Activated CD4-positive, alpha-beta T cell treated with anti-CD3 and anti-CD28 coated beads, Interleukin-2, amount 10 ng/mL, durations not matched to agents 7 days and 5 days (primary cell): ENCODE results near the gene STOX2. TPM values are rescaled to one million over a fixed set of nuclear protein-coding genes. Genes with fewer than 3 reads are reported as not detected.

Source experiments
- CTCF ChIA-PET: fragments of 350-600 bp; sonication (Branson Sonifier 250); formaldehyde crosslinking; loops from one replicate; lab custom pipeline; 2021; ENCODE audit warnings: antibody characterized with exemption; lab: Charles Lee
- POLR2A ChIA-PET: fragments of 350-600 bp; sonication (Branson Sonifier 250); formaldehyde crosslinking; loops from one replicate; lab custom pipeline; 2021; ENCODE audit warnings: antibody characterized with exemption; lab: Charles Lee
- DNase-seq: peaks from one replicate; pipeline ENCODE4 v3.0.0-alpha.2; 2020
- H3K27ac Mint-ChIP-seq: one replicate; pipeline ENCODE4 v1.8.0; 2021; ENCODE audit warnings: mild to moderate bottlenecking, moderate library complexity, mixed read lengths
- H3K27me3 Mint-ChIP-seq: one replicate; pipeline ENCODE4 v1.8.0; 2021; ENCODE audit warnings: mixed read lengths
- H3K36me3 Mint-ChIP-seq: one replicate; pipeline ENCODE4 v1.8.0; 2021; ENCODE audit warnings: low read depth, mixed read lengths
- H3K4me1 Mint-ChIP-seq: one replicate; pipeline ENCODE4 v1.8.0; 2021; ENCODE audit warnings: mixed read lengths
- H3K4me3 Mint-ChIP-seq: one replicate; pipeline ENCODE4 v1.8.0; 2021; ENCODE audit warnings: mild to moderate bottlenecking, moderate library complexity, mixed read lengths
- H3K9me3 Mint-ChIP-seq: one replicate; pipeline ENCODE4 v1.8.0; 2021; ENCODE audit warnings: mixed read lengths
- total RNA-seq, 2 experiments: library from RNA; stranded (reverse); gene quantifications; one replicate each; pipeline ENCODE4 v1.2.3, GENCODE V29; 2021

The STOX2 gene
- total RNA-seq, 2 experiments from 2014 or later, result not detected

DNA sequence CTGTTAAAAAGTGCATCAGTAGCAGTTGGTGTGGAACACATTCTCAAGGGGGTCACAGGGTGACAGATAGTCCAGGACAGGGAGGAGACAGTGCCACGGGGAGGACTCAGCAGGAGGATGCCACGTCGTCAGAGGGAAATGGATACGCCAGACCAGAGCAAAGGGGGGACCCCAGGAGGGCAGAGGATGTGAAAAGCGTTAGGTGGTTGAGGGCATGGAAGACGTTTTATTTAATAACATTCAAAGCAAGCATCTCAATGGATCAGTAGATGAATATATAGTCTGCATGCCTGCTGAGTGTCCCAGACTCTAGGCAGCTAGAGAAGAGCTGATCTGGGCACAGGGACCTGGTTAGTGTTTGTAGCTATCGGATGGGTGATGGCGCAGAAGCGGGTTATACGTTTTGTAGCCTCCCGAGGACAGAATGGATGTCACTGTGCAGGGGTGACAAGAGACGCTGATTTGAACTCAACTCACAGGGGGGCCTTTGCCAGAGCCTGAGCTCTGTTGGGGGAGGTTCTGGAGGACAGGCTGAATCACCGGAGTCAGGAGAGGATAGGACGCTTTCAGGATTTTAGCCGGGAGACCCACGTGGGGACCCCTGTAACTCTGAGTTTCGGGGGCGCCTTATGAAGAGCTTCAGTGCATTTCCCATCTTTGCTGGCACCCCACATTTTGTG is 81.3 kb downstream of the STOX2 start:
- ChIA-PET CTCF (no interaction called here), POLR2A (no interaction called here)
- no peaks in the 10 kb centered on the region for H3K36me3 Mint-ChIP-seq
- H3K27ac Mint-ChIP-seq, result no peak overlapping the region
- DNase-seq, result no peak
- H3K4me1 Mint-ChIP-seq, result no peaks in the 10 kb centered on the region
- H3K9me3 Mint-ChIP-seq, result no peaks in the 10 kb centered on the region
- H3K27me3 Mint-ChIP-seq, result peaks cover 5% of the 10 kb centered on the region
- H3K4me3 Mint-ChIP-seq, result no peak overlapping the region

DNA sequence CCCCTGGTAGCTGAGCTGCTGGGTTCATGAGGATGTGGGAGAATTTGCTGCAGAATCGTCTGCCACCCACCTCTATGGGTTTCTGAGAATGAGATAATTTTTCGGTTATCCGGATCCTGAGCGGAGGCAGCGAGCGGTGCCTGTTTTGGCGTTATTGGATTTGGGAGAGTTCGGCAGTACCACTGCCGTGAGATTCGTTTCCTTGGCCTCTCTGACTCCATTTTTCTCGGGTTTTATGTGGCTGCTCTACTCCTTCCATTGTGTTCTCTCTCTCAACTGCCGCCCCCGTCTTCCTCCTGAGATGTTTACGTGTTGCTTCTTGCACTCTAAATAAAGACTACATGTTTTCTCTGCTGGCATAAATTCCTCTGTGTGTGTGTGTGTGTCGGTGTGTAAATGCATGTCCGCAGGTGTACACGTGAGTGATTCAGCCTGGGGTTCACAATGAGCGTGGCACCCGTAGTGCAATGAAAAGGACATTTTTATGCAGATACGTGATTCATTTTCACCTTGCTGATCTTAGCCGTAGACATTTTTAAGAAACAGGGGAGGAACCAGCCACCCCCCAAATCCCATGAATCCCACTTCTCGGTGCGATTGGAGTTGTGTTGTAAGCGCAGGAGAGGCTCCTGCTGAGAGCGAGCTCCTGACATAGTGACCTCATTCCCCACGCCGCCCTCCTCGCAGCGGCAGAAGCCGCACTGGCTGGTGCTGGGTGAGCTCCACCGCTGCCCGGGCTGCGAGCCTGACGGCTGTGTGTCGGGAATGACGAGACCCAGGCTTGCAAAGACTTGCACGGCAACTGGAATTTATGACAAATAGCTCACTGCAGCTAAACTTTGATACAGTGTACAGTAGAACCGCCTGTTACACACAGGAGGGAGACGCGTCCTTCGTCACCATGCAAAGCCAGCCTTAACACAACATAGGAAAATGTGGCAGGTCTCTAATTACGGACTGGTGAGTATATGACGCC is 82.2 kb downstream of the STOX2 start:
- DNase-seq, result no peak
- Mint-ChIP-seq H3K9me3 (no peaks in the 10 kb centered on the region), H3K4me3 (no peak overlapping the region), H3K27me3 (peaks cover 5% of the 10 kb centered on the region), H3K4me1 (no peaks in the 10 kb centered on the region), H3K27ac (no peak overlapping the region), H3K36me3 (no peaks in the 10 kb centered on the region)
- POLR2A ChIA-PET, result no interaction called here
- CTCF ChIA-PET, result no interaction called here

DNA sequence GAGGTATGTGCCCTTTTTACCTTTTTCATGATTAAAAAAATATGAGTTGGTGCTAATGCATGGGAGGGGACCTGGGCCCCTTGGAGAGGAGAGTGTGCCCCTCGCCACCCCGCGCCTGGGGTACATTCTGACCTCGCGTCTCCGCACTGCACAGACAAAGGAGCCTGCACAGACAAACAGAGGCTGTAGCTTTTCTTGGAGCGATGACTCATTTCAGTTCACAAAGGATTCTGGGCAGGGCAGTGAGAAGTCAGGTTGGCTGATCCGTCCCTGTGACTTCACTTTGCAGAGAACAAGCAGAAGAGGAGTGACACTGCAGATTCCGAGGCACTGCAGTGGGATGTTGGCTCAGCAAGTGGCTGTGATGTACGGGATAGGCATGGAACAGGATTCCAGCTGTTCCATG is 82.9 kb downstream of the STOX2 start:
- Mint-ChIP-seq H3K36me3 (no peaks in the 10 kb centered on the region), H3K9me3 (no peaks in the 10 kb centered on the region), H3K4me3 (no peak overlapping the region), H3K27me3 (peaks cover 3% of the 10 kb centered on the region), H3K4me1 (no peaks in the 10 kb centered on the region), H3K27ac (no peak overlapping the region)
- no peak for DNase-seq
- CTCF ChIA-PET, result no interaction called here
- POLR2A ChIA-PET, result no interaction called here

DNA sequence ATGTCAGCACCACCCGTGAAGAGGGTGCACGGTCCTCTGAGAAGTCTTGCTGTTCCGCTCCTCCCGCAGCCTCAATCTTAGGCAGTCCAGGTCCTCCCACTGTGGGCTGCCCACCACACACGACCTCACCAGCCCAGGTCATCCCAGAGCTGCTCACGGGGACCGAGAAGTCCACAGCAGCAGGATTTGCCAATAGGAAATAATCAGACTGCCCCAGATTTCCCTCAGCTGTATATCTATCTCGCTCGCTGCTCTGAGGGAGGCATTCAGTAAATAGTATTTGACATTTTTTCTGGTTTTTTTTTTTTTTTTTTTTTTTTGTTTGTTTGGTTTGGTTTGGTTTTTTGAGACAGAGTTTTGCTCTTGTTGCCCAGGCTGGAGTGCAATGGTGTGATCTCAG is 83.8 kb downstream of the STOX2 start:
- Mint-ChIP-seq H3K4me1 (no peaks in the 10 kb centered on the region), H3K9me3 (no peaks in the 10 kb centered on the region), H3K4me3 (no peak overlapping the region), H3K27ac (no peak overlapping the region), H3K27me3 (peaks cover 2% of the 10 kb centered on the region), H3K36me3 (no peaks in the 10 kb centered on the region)
- CTCF ChIA-PET, result no interaction called here
- DNase-seq, result no peak
- POLR2A ChIA-PET, result no interaction called here

DNA sequence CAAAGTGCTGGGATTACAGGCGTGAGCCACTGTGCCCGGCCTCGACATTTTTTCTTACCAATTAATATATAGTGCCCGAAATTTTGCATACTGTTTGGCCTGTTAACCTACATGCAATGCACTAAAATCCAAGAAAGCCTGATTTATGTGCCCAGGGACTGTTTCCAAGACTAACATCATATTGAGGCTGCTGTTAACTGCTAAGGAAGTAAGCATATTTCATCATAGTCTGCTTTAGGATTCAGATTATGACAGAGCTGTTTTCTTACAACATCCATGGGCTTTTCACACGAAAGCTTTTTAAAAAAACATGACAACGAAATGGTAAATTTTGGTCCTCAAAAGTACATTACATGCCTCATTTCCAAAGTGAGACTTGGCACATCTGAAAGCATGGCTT is 84.4 kb downstream of the STOX2 start:
- peaks cover 2% of the 10 kb centered on the region for H3K27me3 Mint-ChIP-seq
- POLR2A ChIA-PET, result no interaction called here
- H3K27ac Mint-ChIP-seq, result no peak overlapping the region
- no peaks in the 10 kb centered on the region for H3K9me3 Mint-ChIP-seq
- CTCF ChIA-PET, result no interaction called here
- no peaks in the 10 kb centered on the region for H3K36me3 Mint-ChIP-seq
- H3K4me1 Mint-ChIP-seq, result no peaks in the 10 kb centered on the region
- DNase-seq, result no peak
- H3K4me3 Mint-ChIP-seq, result no peak overlapping the region

DNA sequence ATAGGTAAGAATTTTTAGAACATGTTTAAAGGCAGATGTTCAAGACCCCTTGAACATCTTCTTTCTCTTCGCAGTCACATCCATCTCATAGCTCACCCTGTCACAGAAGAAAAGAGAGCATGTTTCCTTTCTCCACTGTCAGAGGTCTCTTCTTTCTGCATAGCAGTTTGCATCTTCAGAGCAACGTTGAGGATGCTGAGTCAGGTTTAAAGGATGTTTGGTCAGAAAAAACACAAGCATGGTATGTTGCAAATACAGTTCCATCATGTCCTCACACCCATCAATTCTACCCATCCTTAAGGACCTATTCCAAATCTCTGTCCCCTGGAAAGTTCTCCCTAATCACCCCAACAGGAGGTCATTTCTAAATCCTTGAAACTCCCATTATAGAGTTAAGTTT is 84.8 kb downstream of the STOX2 start:
- ChIA-PET POLR2A (no interaction called here), CTCF (no interaction called here)
- Mint-ChIP-seq H3K27ac (no peak overlapping the region), H3K36me3 (no peaks in the 10 kb centered on the region), H3K9me3 (no peaks in the 10 kb centered on the region), H3K4me1 (no peaks in the 10 kb centered on the region), H3K27me3 (peaks cover 4% of the 10 kb centered on the region), H3K4me3 (no peak overlapping the region)
- DNase-seq, result no peak

DNA sequence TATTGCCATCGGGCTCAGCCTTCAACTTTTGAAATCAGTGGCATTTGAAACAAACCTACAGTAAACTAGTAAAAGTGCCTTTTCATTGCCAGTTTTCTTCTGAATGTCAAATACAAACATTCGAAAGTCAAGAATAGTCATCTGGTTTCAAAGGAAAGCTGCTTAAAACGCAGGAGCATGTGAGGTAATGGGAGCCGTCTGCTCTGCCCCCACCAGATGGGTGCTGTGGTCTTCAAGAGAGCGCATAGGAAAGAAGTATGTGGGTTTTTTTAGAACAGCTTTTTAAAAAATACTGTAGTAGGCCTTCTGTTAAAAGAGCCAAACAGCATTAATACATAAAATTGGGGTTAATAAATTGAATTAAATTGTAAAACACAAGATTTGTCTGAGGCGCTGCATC is 88.6 kb downstream of the STOX2 start:
- H3K9me3 Mint-ChIP-seq, result no peaks in the 10 kb centered on the region
- no peaks in the 10 kb centered on the region for H3K4me1 Mint-ChIP-seq
- POLR2A ChIA-PET, result no interaction called here
- H3K36me3 Mint-ChIP-seq, result no peaks in the 10 kb centered on the region
- H3K4me3 Mint-ChIP-seq, result no peak overlapping the region
- no peak for DNase-seq
- CTCF ChIA-PET, result no interaction called here
- H3K27me3 Mint-ChIP-seq, result peaks cover 6% of the 10 kb centered on the region
- no peak overlapping the region for H3K27ac Mint-ChIP-seq

DNA sequence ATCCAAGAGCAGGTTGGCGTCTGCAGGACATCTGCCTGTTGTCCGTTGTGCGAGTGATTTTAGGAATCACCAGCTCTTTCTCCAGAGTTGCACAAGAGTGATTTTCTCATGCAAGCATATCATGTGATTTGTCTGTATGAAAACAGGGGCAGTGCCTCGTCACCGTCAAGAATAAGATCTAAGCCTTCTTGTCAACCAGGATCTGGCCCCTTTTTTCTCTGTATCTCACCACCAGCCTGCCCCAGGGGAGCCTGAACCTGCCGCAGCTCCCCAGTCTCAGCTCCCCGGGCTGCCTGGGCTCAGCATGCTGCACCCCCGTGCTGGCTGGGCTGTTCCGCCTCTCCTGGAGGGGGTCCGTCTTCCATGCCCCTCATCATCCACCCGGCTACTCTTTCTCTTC is 90.5 kb downstream of the STOX2 start:
- Mint-ChIP-seq H3K9me3 (no peaks in the 10 kb centered on the region), H3K27me3 (peaks cover 4% of the 10 kb centered on the region), H3K4me1 (no peaks in the 10 kb centered on the region), H3K36me3 (no peaks in the 10 kb centered on the region), H3K27ac (no peak overlapping the region), H3K4me3 (no peak overlapping the region)
- POLR2A ChIA-PET, result no interaction called here
- no peak for DNase-seq
- CTCF ChIA-PET, result no interaction called here

DNA sequence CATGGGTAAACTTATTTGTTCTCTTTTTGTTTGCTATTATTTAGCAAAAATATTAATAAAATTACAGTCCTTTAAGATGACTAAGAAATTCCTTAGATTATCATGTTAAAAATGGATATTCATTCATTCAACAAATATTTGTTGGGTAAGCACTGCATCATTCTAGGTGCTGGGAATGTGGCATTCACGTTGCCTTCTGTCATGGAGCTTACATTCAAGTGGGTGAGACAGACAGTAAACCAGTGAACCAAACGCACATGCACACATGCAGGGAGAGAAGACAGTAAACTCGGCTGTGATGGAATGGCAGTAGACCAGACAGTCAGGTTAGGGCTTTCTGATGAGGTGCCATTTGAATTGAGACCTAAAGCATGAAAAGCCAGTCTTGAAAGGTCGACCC is 91.8 kb downstream of the STOX2 start:
- H3K9me3 Mint-ChIP-seq, result no peaks in the 10 kb centered on the region
- no peaks in the 10 kb centered on the region for H3K4me1 Mint-ChIP-seq
- H3K27me3 Mint-ChIP-seq, result peaks cover 3% of the 10 kb centered on the region
- no peak overlapping the region for H3K27ac Mint-ChIP-seq
- H3K4me3 Mint-ChIP-seq, result no peak overlapping the region
- H3K36me3 Mint-ChIP-seq, result no peaks in the 10 kb centered on the region
- CTCF ChIA-PET, result no interaction called here
- DNase-seq, result no peak
- POLR2A ChIA-PET, result no interaction called here

DNA sequence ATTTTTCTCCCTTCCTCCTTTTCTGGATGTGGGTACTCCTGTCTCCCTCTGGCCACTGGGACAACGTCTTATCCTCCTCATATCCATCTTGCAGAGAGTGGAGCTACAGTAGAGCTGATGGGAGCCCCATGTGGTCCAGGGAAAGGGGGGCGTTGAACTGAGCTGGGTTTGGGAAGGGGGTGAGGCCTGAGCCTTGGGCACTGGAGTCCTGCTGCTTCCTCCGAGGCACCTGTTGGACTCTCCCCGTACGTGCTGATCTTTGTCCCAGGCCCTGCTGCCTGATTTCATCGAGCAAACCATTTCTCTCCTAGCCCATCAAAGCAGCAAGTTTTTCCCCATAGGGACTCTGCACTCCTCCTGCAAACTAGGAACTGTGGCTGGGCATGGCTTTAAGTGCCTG is 94.3 kb downstream of the STOX2 start:
- H3K4me3 Mint-ChIP-seq, result no peak overlapping the region
- POLR2A ChIA-PET, result no interaction called here
- CTCF ChIA-PET, result no interaction called here

DNA sequence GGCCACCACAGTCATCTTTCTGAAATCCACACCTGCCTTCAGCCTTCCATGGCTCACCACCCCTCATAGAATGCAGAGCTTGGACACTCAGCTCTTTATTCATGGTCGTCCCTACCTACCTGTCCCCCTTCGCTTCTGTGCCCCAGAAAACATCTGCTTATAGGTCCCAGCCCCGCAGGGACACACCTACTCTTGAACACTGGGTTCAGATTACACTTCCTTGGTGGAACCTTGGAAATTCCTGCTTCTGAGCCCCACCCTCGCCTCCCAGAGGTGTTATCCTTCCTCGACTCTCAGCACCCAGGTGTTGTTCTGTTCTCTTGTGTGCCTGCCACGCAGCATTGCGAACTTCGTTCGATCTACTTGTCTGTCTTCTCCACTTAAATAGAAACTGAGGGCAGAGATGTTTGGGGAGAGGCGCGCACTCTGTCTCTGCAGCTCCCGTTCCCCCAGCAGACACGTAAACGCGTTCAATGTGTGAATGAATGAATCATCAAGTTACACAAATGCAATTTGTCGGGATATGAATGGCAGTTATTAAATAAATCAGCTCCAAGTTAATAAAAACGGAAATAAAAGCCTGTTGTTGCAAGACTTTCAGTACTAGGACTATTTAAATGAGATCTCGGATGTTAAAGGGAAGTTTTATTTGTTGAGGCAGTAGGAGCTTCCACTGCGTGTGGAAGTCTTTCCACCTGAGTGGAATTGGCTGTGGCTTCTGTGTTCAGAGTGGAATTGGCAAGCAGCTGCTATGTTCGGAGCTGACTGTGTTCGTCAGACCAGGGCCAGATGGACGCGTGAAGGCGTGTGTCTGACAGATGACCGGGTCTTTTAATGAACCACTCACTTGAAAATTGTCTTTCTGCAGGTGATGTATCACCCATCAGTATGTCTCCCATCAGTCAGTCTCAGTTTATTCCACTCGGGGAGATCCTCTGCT is 95.6 kb downstream of the STOX2 start:
- ChIA-PET CTCF (interaction anchor here (1.3 kb wide), 1 partner anchor 58 kb away, joined by 4 read pairs; no protein-coding TSS in a partner anchor), POLR2A (no interaction called here)
- no peak for DNase-seq
- no peaks in the 10 kb centered on the region for H3K36me3 Mint-ChIP-seq
- no peak overlapping the region for H3K27ac Mint-ChIP-seq
- no peaks in the 10 kb centered on the region for H3K9me3 Mint-ChIP-seq
- no peak overlapping the region for H3K4me3 Mint-ChIP-seq
- H3K27me3 Mint-ChIP-seq, result no peaks in the 10 kb centered on the region
- H3K4me1 Mint-ChIP-seq, result no peaks in the 10 kb centered on the region

More for the DNA sequence above, 94.3 kb downstream of the STOX2 start:
- Mint-ChIP-seq H3K4me1 (no peaks in the 10 kb centered on the region), H3K9me3 (no peaks in the 10 kb centered on the region), H3K36me3 (no peaks in the 10 kb centered on the region), H3K27ac (no peak overlapping the region), H3K27me3 (peaks cover 3% of the 10 kb centered on the region)
- DNase-seq, result no peak

DNA sequence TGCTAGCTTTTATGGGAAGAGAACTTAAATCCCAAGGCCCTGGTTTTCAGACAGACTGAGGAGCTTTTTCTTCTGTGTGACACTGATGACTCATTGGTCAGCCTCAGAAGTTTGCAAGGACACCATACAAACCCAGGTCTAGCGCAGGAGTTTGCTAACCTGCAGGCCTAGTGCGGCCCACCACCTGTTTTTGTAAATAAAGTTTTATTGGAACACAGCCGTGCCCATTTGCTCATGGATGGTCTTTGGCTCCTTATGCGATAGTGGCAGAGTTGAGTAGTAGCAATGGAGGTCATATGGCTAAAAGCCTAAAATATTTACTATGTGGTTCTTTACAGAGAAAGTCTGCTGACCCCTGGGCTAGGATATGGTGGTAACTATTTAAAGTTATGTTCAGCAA is 98.3 kb downstream of the STOX2 start:
- Mint-ChIP-seq H3K27ac (no peak overlapping the region), H3K4me1 (no peaks in the 10 kb centered on the region)
- POLR2A ChIA-PET, result no interaction called here

More for the DNA sequence above, 98.3 kb downstream of the STOX2 start:
- no peaks in the 10 kb centered on the region for H3K9me3 Mint-ChIP-seq
- H3K4me3 Mint-ChIP-seq, result no peak overlapping the region
- no peaks in the 10 kb centered on the region for H3K27me3 Mint-ChIP-seq
- H3K36me3 Mint-ChIP-seq, result no peaks in the 10 kb centered on the region
- DNase-seq, result no peak
- CTCF ChIA-PET, result interaction anchor here (0.5 kb wide), 1 partner anchor 79 kb away, joined by 3 read pairs; no protein-coding TSS in a partner anchor
